Calu3 (cell line): ENCODE measurements around the gene SIX3. TPM values are rescaled to one million over a fixed set of nuclear protein-coding genes. Genes with fewer than 3 reads are reported as not detected.

Experiments used
- BruUV-seq: library from RNA; stranded (reverse); fragments of 400-500 nt; replicated peaks from 2 replicates; lab custom pipeline; 2021; lab: Mats Ljungman, UMichigan
- CTCF ChIA-PET: fragments of 300-600 bp; sonication (Branson Sonifier 250); formaldehyde crosslinking; loops from one replicate; lab custom pipeline; 2022; ENCODE audit warnings: antibody characterized with exemption; lab: Charles Lee
- DNase-seq: peaks from one replicate; pipeline ENCODE4 v3.0.0; 2022
- H3K27ac Mint-ChIP-seq: one replicate; pipeline ENCODE4 v1.8.0; 2022; ENCODE audit warnings: mixed read lengths; ENCODE audit not compliant: unreplicated experiment
- H3K27me3 Mint-ChIP-seq: one replicate; pipeline ENCODE4 v1.8.0; 2022; ENCODE audit warnings: mixed read lengths; ENCODE audit not compliant: unreplicated experiment
- H3K36me3 Mint-ChIP-seq: one replicate; pipeline ENCODE4 v1.8.0; 2022; ENCODE audit warnings: mild to moderate bottlenecking, moderate library complexity, mixed read lengths; ENCODE audit not compliant: insufficient read depth, unreplicated experiment
- H3K4me1 Mint-ChIP-seq: one replicate; pipeline ENCODE4 v1.8.0; 2022; ENCODE audit warnings: mild to moderate bottlenecking, low read depth, mixed read lengths; ENCODE audit not compliant: unreplicated experiment
- H3K4me3 Mint-ChIP-seq: one replicate; pipeline ENCODE4 v1.8.0; 2022; ENCODE audit warnings: mild to moderate bottlenecking, low read depth, moderate library complexity, mixed read lengths; ENCODE audit not compliant: unreplicated experiment
- H3K9me3 Mint-ChIP-seq: one replicate; pipeline ENCODE4 v1.8.0; 2022; ENCODE audit warnings: low read depth, mixed read lengths; ENCODE audit not compliant: unreplicated experiment
- CTCF ChIP-seq: fragments of 200-600 bp; IDR thresholded peaks from one replicate; pipeline ENCODE4 v1.8.0; 2022; ENCODE audit warnings: antibody characterized with exemption; ENCODE audit not compliant: unreplicated experiment
- intact Hi-C: fragments of 100-400 bp; cut with micrococcal nuclease; formaldehyde crosslinking; loops from one replicate; pipeline ENCODE4 v1.10.0; 2022; ENCODE audit not compliant: unreplicated experiment
- total RNA-seq: library from RNA; stranded (reverse); gene quantifications from 2 replicates; pipeline ENCODE4 v1.2.3, GENCODE V29; 2022

SIX3 gene
- total RNA-seq, 1 experiment from 2014 or later = not detected

- CTCF ChIA-PET = interaction anchor here (0.6 kb wide), 1 partner anchor 255 kb away, joined by 7 read pairs; no protein-coding TSS in a partner anchor
- intact Hi-C loops = no loop called here
- no peaks in the 10 kb centered on the region for H3K36me3 Mint-ChIP-seq
- BruUV-seq = no TSS peak
- TF ChIP-seq CTCF = no peak
- no peak overlapping the region for H3K27ac Mint-ChIP-seq
- H3K4me1 Mint-ChIP-seq = peaks cover 2% of the 10 kb centered on the region
- peaks cover 83% of the 10 kb centered on the region for H3K27me3 Mint-ChIP-seq
- H3K9me3 Mint-ChIP-seq = no peaks in the 10 kb centered on the region
- DNase-seq = no peak
- no peak overlapping the region for H3K4me3 Mint-ChIP-seq
Observed at GRCh38 chr2:44928483-44929158, 12.9 kb upstream of the SIX3 start.

- CTCF ChIA-PET = interaction anchor here (0.6 kb wide), 1 partner anchor 256 kb away, joined by 7 read pairs; no protein-coding TSS in a partner anchor
- peaks cover 6% of the 10 kb centered on the region for H3K4me1 Mint-ChIP-seq
- H3K27ac Mint-ChIP-seq = no peak overlapping the region
- no peaks in the 10 kb centered on the region for H3K9me3 Mint-ChIP-seq
- BruUV-seq = no TSS peak
- H3K4me3 Mint-ChIP-seq = no peak overlapping the region
- intact Hi-C loops = no loop called here
- no peaks in the 10 kb centered on the region for H3K36me3 Mint-ChIP-seq
- H3K27me3 Mint-ChIP-seq = peaks cover 83% of the 10 kb centered on the region
- no peak for TF ChIP-seq CTCF
- no peak for DNase-seq
Observed at GRCh38 chr2:44929159-44929734, 12.3 kb upstream of the SIX3 start.

GRCh38 chr2:44929735-44930273 lies 11.7 kb upstream of the SIX3 start:
- H3K4me1 Mint-ChIP-seq = peaks cover 6% of the 10 kb centered on the region

More at GRCh38 chr2:44929735-44930273, 11.7 kb upstream of the SIX3 start:
- no peak for TF ChIP-seq CTCF
- H3K27ac Mint-ChIP-seq = no peak overlapping the region
- no peak overlapping the region for H3K4me3 Mint-ChIP-seq
- peaks cover 83% of the 10 kb centered on the region for H3K27me3 Mint-ChIP-seq
- peaks cover 4% of the 10 kb centered on the region for H3K36me3 Mint-ChIP-seq
- intact Hi-C loops = no loop called here
- no peak for DNase-seq
- no peaks in the 10 kb centered on the region for H3K9me3 Mint-ChIP-seq
- no TSS peak for BruUV-seq
- CTCF ChIA-PET = no interaction called here
